HG03060 (cell line): Measurements from ENCODE around the gene TRIP13.
"Not testable (repeated sequence)": the region's sequence is repeated elsewhere in the genome, so short reads cannot be mapped to it uniquely, and the experiment has no call there.

Experiments
- ATAC-seq: cut with Tn5 transposase; IDR thresholded peaks from one replicate; pipeline ENCODE4 v1.9.1; 2021; ENCODE audit warnings: low read depth, moderate number of reproducible peaks; ENCODE audit not compliant: unreplicated experiment

The TRIP13 gene

DNA sequence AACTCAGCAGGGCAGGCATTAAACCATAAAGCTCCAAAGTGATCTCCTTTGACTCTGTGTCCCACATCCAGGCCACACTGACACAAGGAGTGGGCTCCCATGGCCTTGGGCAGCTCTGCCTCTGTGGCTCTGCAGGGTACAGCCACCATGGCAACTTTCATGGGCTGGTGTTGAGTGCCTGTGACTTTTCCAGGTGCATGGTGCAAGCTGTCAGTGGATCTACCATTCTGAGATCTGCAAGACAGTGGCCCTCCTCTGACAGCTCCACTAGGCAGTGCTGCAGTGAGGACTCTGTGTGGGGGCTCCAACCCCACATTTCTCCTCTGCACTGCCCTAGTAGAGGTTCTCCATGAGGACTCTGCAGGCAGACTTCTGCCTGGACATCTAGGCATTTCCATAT lies 41.3 kb downstream of the TRIP13 start:
- ATAC-seq = not testable (repeated sequence)

GRCh38 chr5:934381-934967 lies 41.8 kb downstream of the TRIP13 start:
- not testable (repeated sequence) for ATAC-seq

- no peak for ATAC-seq
Observed at GRCh38 chr5:935510-936084, 42.9 kb downstream of the TRIP13 start.

- no peak for ATAC-seq
Observed at GRCh38 chr5:936149-937144, 43.8 kb downstream of the TRIP13 start.

- ATAC-seq = no peak
Observed at GRCh38 chr5:937151-937924, 44.7 kb downstream of the TRIP13 start.

DNA sequence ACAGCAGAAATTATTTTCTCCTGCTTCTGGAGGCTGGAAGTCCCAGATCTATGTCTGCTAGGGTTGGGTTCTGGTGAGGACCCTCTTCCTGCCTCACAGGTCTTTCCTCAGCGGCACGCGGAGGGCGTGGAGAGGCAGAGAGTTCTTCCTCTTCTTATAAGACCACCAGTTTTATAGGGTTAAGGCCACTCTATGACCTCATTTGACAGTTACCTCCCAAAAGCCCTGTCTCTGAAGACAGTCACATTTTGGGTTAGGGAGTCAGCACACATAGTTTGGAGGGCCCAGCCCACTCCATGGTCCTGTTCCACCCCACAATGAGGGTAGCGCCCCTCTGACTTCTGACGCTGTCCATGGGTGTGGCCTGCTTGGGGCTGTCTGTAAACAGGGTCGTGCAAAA lies 46.7 kb downstream of the TRIP13 start:
- ATAC-seq = no peak

DNA sequence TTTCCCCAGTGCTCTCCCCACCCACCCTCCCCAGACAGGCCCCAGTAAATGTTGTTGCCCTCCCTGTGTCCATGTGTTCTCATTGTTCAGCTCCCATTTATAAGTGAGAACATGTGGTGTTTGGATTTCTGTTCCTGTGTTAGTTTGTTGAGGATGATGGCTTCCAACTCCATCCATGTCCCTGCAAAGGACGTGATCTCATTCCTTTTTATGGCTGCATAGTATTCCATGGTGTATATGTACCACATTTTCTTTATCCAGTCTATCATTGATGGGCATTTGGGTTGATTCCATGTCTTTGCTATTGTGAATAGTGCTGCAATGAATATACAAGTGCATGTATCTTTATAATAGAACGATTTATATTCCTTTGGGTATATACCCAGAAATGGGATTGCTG lies 48.1 kb downstream of the TRIP13 start:
- not testable (repeated sequence) for ATAC-seq

GRCh38 chr5:943201-943917 lies 50.7 kb downstream of the TRIP13 start:
- no peak for ATAC-seq

- ATAC-seq = no peak
Observed at GRCh38 chr5:943918-944620, 51.4 kb downstream of the TRIP13 start.

DNA sequence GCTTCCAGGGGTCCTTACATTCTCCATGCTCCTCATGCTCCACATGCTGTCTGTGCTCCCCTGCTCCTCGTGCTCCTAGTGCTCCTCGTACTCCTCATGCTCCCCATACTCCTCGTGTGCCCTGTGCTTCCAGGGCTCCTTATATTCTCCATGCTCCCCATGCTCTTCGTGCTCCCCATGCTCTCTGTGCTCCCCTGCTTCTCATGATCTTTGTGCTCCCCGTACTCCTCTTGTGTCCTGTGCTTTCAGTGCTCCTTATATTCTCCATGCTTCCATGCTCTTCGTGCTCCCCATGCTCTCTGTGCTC lies 51.9 kb downstream of the TRIP13 start:
- ATAC-seq = no peak

- no peak for ATAC-seq
Observed at GRCh38 chr5:944992-945685, 52.5 kb downstream of the TRIP13 start.

GRCh38 chr5:945691-946551 lies 53.2 kb downstream of the TRIP13 start:
- no peak for ATAC-seq

- ATAC-seq = no peak
Observed at GRCh38 chr5:946720-947625, 54.3 kb downstream of the TRIP13 start.

DNA sequence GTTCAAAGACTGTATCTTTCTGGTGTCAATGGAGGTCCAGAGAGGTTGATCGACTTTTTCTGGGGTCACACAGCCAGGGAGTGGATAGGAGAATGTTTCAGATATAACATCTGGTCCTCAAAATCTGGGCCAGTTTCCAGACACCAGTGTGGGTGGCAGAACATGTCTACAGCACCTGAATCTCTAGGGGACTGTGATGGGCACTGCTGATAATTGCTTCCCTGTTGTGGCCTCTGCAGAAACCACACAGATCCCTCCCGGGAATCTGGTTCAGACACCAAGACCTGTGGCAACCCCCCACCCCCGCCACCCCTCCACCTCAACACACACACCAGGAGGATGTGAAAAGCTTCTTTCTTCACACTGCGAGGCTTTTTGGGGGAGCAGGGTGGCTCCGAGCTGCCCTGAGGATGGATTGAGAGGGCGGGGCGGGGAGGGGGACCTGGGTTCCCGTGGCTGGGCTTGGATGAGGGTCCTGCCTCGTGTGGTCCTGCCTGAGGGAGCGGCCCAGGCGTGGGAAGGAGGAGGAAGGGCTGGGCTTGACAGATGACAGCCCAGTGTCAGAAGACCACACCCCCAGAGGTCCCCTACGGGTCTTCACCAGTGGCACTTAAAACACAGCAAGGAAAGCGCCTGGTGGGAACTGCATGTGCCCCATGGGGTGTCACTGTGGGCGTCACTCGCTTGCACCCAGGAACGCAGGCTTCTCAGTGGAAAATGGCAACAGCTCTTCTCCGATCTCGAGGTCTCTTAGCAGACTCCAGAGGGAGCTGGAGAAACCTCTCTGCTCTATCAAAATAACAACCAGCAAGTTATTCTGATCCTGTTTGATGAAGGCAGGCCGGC lies 55.2 kb downstream of the TRIP13 start:
- no peak for ATAC-seq

DNA sequence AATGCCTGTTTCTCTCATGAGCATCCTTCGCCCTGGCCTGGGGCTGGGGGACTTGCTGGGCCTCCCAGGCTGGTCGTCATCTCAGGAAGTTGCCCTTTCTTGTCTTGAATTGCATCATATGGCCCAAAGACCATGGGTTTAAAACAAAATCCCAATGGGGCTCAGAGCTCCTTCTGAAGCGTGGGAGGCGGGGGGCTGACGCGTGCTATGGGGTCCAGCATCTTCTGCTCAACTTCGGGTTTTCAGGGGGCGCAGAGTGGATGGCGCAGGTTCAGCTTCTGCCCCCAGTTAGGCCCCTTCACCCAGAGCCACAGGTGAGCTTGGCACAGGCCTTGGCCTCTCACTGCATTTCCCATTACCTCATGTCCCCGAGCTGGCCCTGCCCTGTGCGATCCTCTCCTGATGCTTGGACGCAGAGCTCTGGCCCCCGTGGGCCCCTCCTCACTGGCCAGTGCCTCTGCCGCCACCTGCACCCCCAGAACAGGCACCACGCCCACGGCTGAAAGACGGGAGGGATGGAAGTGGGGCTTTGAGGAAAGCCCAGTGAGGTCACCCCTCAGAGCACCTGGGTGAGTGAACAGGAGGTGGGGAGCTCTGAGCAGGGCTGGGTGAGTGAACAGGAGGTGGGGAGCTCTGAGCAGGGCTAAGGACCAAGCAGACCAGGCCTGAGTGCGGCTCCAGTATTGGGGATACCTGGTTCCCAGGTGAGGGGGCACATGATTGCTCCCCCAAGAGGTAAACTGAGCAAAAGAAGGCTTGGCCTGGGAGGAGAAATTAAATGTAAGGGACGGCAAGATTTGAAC lies 56.0 kb downstream of the TRIP13 start:
- no peak for ATAC-seq

DNA sequence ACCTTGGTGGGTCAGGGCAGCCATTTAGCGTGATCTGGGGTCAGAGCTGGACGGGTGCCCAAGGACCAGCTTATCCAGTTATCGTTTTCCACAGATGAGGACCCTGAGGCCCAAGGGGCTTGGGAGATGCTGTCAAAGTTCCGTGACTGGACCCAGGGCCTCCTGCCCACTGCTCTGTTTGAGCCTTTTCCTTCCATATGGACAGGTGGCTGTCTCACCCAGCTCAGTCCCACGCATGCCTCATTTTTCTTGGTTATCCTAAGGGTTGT lies 56.5 kb downstream of the TRIP13 start:
- ATAC-seq = no peak
